A673 (cell line): Measurements from ENCODE around the gene TAS1R1.

Source experiments
- EZH2 ChIP-seq: fragments of 200-600 bp; sonication (generic); IDR thresholded peaks from 2 replicates; pipeline ENCODE4 v1.6.1; 2017; ENCODE audit warnings: borderline replicate concordance, low read depth, mild to moderate bottlenecking, mixed read lengths, antibody characterized with exemption, low read length; ENCODE audit not compliant: poor library complexity, severe bottlenecking
- TF ChIP-seq, protein P1 (sequence below): fragments of 300-800, 200-600 bp; sonication (generic); conservative IDR thresholded peaks from 2 replicates; pipeline ENCODE4 v1.5.1; 2017; ENCODE audit warnings: low read depth, mild to moderate bottlenecking, antibody characterized with exemption, low read length, moderate library complexity, mixed read lengths

- TF ChIP-seq, protein P1, sequence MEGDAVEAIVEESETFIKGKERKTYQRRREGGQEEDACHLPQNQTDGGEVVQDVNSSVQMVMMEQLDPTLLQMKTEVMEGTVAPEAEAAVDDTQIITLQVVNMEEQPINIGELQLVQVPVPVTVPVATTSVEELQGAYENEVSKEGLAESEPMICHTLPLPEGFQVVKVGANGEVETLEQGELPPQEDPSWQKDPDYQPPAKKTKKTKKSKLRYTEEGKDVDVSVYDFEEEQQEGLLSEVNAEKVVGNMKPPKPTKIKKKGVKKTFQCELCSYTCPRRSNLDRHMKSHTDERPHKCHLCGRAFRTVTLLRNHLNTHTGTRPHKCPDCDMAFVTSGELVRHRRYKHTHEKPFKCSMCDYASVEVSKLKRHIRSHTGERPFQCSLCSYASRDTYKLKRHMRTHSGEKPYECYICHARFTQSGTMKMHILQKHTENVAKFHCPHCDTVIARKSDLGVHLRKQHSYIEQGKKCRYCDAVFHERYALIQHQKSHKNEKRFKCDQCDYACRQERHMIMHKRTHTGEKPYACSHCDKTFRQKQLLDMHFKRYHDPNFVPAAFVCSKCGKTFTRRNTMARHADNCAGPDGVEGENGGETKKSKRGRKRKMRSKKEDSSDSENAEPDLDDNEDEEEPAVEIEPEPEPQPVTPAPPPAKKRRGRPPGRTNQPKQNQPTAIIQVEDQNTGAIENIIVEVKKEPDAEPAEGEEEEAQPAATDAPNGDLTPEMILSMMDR: no peak
- TF ChIP-seq EZH2: no peak
Measured at GRCh38 chr1:6622396-6623152, 67.5 kb downstream of the TAS1R1 start.
